ENCODE results near the gene BOK. TPM values are rescaled to one million over a fixed set of nuclear protein-coding genes. Genes with fewer than 3 reads are reported as not detected.
A peak's percentile ranks its signal among the peaks of the same experiment; 100 is the strongest.

The BOK gene
- total and polyA plus RNA-seq, 7 experiments from 2014 or later: 0.11 to 1.3 TPM; not detected in 5

DNA sequence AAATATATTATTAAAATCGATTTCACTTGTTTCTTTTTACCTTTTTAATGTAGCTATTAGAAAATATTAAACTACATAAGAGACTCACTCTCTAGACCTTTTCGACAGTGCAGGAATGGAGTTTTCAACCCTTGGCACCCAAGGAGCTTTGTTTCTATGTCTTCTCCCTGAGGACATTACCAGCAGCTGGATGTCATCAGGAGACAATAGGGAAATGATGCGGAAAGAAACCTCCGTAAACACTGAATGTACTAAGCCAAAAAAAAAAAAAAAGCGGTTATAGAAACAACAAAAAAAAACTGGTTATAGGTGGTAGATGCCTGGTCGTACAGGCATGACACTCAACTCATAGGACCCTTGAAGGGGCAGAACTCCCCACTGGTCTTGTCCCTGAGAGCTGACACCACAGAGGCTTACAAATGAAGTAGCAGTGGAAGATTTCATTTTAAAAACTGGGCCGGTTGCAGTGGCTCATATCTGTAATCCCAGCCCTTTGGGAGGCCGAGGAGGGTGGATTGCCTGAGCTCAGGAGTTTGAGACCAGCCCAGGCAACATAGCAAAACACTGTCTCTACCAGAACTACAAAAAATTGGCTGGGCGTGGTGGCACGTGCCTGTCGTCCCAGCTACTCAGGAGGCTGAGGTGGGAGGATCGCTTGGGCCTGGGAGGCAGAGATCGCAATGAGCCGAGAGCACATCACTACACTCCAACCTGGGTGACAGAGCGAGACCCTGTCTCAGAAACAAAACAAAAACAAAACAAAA, 54.7 kb downstream of the BOK start:
- Histone ChIP-seq H3K27ac (ENCODE audit: low read depth, low read length) (no peak overlapping the region), H3K9me3 (ENCODE audit: control insufficient read depth in 2 of 3, low read length in 3 of 3) (no peaks in the 10 kb centered on the region), H3K4me3 (ENCODE audit: low read length) (no peak overlapping the region), H3K27me3 (ENCODE audit: control insufficient read depth in 2 of 2, insufficient read depth in 2 of 2, low read length in 2 of 2) (no peaks in the 10 kb centered on the region), H3K36me3 (ENCODE audit: control insufficient read depth in 2 of 3, insufficient read depth in 3 of 3, low read length in 3 of 3) (no peaks in the 10 kb centered on the region), H3K4me1 (ENCODE audit: control insufficient read depth in 2 of 2, insufficient read depth in 2 of 2, low read length in 2 of 2) (peaks cover 27 to 31% of the 10 kb centered on the region in 2 donors)
- Mint-ChIP-seq H3K4me1 (peaks cover 29 to 57% (median 48%) of the 10 kb centered on the region in 7 donors), H3K9me3 (no peaks in the 10 kb centered on the region), H3K27ac (peak overlapping the region in 1 of 9 donors; percentile 10), H3K36me3 (peaks cover 0 to 9% (median 0%) of the 10 kb centered on the region in 5 donors), H3K27me3 (no peaks in the 10 kb centered on the region), H3K4me3 (no peak overlapping the region)
- intact Hi-C loops (cut with micrococcal nuclease): loop anchor here (10.0 kb wide), 2 partner anchors 518 to 1048 kb away; partner anchors contain the start of genes DUSP28 (in 2 of the 2) and RNPEPL1 (in 2 of the 2)
- CTCF ChIA-PET: interaction anchor here (0.6 kb wide), 1 partner anchor 9 kb away, joined by 3 read pairs; no protein-coding TSS in a partner anchor
- POLR2A ChIA-PET: interaction anchor here (1.0 kb wide), 1 partner anchor 24 kb away, joined by 3 read pairs; the partner anchor contains the start of genes ATG4B and THAP4
- ATAC-seq (no peak), DNase-seq (no peak)

DNA sequence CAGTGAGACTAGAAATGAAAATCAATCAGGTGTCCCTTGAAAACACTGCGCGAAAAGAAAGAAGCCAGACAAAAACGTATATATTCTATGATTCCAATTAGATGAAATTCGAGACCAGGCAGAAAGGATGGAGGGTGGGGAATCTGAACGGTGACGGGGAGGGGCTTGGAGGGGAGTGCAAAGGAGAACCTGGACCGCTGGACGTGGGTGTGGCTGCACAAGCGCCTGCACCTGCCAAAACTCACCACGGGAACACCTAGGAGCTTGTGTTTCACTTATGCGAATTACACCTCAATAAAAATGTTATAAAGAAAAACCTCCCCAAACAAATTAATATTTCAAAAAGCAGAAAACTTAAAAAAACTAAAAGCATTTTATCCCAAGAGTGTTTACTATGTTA, 56.5 kb downstream of the BOK start:
- ATAC-seq: no peak
- Mint-ChIP-seq H3K4me3 (peak overlapping the region in 2 of 10 donors; percentile 33), H3K27me3 (no peaks in the 10 kb centered on the region), H3K9me3 (no peaks in the 10 kb centered on the region), H3K27ac (peak overlapping the region in 1 of 9 donors; percentile 65), H3K4me1 (peaks cover 21 to 53% (median 41%) of the 10 kb centered on the region in 7 donors), H3K36me3 (peaks cover 0 to 13% (median 0%) of the 10 kb centered on the region in 5 donors)
- intact Hi-C loops (cut with micrococcal nuclease): loop anchor here (5.0 to 10.0 kb wide), 3 partner anchors 267 to 1050 kb away; partner anchors contain the start of genes DUSP28 (in 2 of the 2) and RNPEPL1 (in 2 of the 2)
- H3K27ac ChIP-seq (ENCODE audit: low read depth, low read length): no peak overlapping the region
- CTCF ChIA-PET: no interaction called here
- no peaks in the 10 kb centered on the region for H3K36me3 ChIP-seq (ENCODE audit: control insufficient read depth in 2 of 3, insufficient read depth in 3 of 3, low read length in 3 of 3)
- DNase-seq: no peak
- no peaks in the 10 kb centered on the region for H3K9me3 ChIP-seq (ENCODE audit: control insufficient read depth in 2 of 3, low read length in 3 of 3)
- H3K4me3 ChIP-seq (ENCODE audit: low read length): no peak overlapping the region
- POLR2A ChIA-PET: interaction anchor here (1.8 kb wide), 1 partner anchor 22 kb away, joined by 7 read pairs; the partner anchor contains the start of genes ATG4B and THAP4
- H3K4me1 ChIP-seq (ENCODE audit: control insufficient read depth in 2 of 2, insufficient read depth in 2 of 2, low read length in 2 of 2): peaks cover 17 to 22% of the 10 kb centered on the region in 2 donors
- H3K27me3 ChIP-seq (ENCODE audit: control insufficient read depth in 2 of 2, insufficient read depth in 2 of 2, low read length in 2 of 2): no peaks in the 10 kb centered on the region

DNA sequence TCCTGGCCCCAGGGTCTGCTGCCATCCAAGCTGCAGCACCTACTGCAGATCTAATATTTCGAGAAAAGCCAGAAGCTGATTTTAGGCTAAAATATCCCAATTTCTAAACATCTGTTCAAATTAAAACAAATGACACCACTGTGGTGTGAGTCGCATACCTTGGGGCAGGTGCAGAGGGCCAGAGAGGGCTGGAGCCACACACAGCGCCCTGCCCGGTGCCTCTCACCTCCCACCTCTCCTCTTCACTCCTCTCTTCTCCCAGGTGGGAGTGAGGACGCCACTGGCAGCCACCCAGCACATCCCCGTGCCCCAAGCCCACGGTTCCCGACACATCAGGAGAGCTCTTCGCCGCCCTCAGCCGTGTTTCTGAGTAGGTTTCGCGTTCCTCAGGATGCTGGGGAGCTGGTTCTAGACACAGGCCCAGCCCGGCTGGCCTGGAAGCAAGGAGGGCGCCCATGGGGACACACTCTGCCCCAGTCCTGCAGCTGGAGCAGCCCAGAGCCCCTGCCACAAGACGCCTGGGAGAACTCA, 57.0 kb downstream of the BOK start:
- Mint-ChIP-seq H3K27me3 (no peaks in the 10 kb centered on the region), H3K4me1 (peaks cover 19 to 51% (median 44%) of the 10 kb centered on the region in 7 donors), H3K36me3 (peaks cover 0 to 18% (median 3%) of the 10 kb centered on the region in 5 donors), H3K27ac (peak overlapping the region in 4 of 9 donors; percentile 6 to 93 (median 77)), H3K9me3 (no peaks in the 10 kb centered on the region), H3K4me3 (peak overlapping the region in 7 of 10 donors; percentile 41 to 92 (median 79))
- Histone ChIP-seq H3K27ac (ENCODE audit: low read depth, low read length) (no peak overlapping the region), H3K9me3 (ENCODE audit: control insufficient read depth in 2 of 3, low read length in 3 of 3) (no peaks in the 10 kb centered on the region), H3K4me3 (ENCODE audit: low read length) (no peak overlapping the region), H3K27me3 (ENCODE audit: control insufficient read depth in 2 of 2, insufficient read depth in 2 of 2, low read length in 2 of 2) (no peaks in the 10 kb centered on the region), H3K4me1 (ENCODE audit: control insufficient read depth in 2 of 2, insufficient read depth in 2 of 2, low read length in 2 of 2) (peaks cover 15 to 19% of the 10 kb centered on the region in 2 donors), H3K36me3 (ENCODE audit: control insufficient read depth in 2 of 3, insufficient read depth in 3 of 3, low read length in 3 of 3) (no peaks in the 10 kb centered on the region)
- POLR2A ChIA-PET: interaction anchor here (1.8 kb wide), 1 partner anchor 22 kb away, joined by 7 read pairs; the partner anchor contains the start of genes ATG4B and THAP4
- CTCF ChIA-PET: no interaction called here
- ATAC-seq (no peak), DNase-seq (no peak)
- intact Hi-C loops (cut with micrococcal nuclease): loop anchor here (2.0 to 10.0 kb wide), 5 partner anchors 71 to 1051 kb away; partner anchors contain the start of genes DUSP28 (in 2 of the 2), RNPEPL1 (in 2 of the 2), DTYMK (in 1 of the 2) and HDLBP (in 1 of the 2)

DNA sequence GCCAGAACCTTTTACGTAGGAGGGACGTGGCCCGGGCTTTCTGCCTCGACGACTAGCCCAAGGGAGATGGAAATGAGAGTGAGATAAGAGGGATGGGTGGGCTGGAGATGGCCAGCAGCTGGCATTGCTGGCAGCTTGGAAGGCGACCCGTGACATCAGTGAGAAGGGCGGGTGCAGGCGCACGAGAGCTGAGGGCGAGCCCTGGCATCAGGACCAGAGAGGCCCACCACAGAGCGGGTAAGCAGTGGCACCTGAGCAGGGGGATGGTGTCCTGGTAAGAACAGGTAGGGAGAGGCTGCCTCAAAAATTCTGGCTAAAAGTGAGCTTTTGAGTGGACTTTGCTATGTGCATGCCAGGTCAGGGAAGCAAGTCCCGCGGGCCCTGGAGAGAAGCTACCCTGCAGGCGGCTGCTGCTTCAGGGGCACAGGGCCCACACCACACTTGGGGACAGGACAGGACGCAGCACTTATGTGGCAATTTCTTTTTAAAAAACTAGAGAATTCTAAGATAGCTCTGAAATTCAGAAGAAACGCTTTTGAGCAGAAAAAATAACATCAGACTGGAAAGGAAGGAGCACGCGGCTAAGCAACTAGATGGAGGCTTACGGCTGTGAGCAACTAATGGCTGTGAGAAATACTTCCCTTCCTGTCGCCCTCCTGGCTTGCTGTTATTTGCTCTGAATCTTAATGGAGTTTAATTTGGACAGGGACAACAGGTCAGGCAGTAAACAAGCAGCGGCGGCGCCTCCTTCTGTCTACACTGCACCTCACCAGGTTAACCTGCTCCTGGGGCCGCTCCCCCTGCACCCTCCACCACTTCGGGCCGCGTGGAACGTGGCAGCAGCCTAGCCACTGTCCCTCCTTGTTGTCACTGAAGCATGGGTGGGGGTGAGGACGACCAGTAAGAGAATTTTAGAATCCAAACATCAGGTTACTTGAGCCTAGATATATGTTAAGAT, 57.9 kb downstream of the BOK start:
- Histone ChIP-seq H3K9me3 (ENCODE audit: control insufficient read depth in 2 of 3, low read length in 3 of 3) (no peaks in the 10 kb centered on the region), H3K4me1 (ENCODE audit: control insufficient read depth in 2 of 2, insufficient read depth in 2 of 2, low read length in 2 of 2) (peaks cover 13 to 18% of the 10 kb centered on the region in 2 donors), H3K27me3 (ENCODE audit: control insufficient read depth in 2 of 2, insufficient read depth in 2 of 2, low read length in 2 of 2) (no peaks in the 10 kb centered on the region), H3K36me3 (ENCODE audit: control insufficient read depth in 2 of 3, insufficient read depth in 3 of 3, low read length in 3 of 3) (no peaks in the 10 kb centered on the region), H3K27ac (ENCODE audit: low read depth, low read length) (peak overlapping the region; percentile 75), H3K4me3 (ENCODE audit: low read length) (peak overlapping the region; percentile 68)
- Mint-ChIP-seq H3K4me3 (peak overlapping the region; percentile 53 to 96 (median 90)), H3K36me3 (peaks cover 0 to 23% (median 6%) of the 10 kb centered on the region in 5 donors), H3K27me3 (no peaks in the 10 kb centered on the region), H3K4me1 (peaks cover 19 to 52% (median 43%) of the 10 kb centered on the region in 7 donors), H3K9me3 (peaks cover 0 to 1% (median 0%) of the 10 kb centered on the region in 11 donors), H3K27ac (peak overlapping the region in 7 of 9 donors; percentile 6 to 97 (median 86))
- ATAC-seq (no peak), DNase-seq (no peak)
- POLR2A ChIA-PET: interaction anchor here (1.8 kb wide), 1 partner anchor 21 kb away, joined by 7 read pairs; the partner anchor contains the start of genes ATG4B and THAP4
- intact Hi-C loops (cut with micrococcal nuclease): loop anchor here (1.0 to 10.0 kb wide), 10 partner anchors 21 to 1052 kb away; partner anchors contain the start of genes ATG4B (in 2 of the 2), DTYMK (in 2 of the 2), DUSP28 (in 2 of the 2) and ING5 (in 2 of the 2)
- CTCF ChIA-PET: no interaction called here

DNA sequence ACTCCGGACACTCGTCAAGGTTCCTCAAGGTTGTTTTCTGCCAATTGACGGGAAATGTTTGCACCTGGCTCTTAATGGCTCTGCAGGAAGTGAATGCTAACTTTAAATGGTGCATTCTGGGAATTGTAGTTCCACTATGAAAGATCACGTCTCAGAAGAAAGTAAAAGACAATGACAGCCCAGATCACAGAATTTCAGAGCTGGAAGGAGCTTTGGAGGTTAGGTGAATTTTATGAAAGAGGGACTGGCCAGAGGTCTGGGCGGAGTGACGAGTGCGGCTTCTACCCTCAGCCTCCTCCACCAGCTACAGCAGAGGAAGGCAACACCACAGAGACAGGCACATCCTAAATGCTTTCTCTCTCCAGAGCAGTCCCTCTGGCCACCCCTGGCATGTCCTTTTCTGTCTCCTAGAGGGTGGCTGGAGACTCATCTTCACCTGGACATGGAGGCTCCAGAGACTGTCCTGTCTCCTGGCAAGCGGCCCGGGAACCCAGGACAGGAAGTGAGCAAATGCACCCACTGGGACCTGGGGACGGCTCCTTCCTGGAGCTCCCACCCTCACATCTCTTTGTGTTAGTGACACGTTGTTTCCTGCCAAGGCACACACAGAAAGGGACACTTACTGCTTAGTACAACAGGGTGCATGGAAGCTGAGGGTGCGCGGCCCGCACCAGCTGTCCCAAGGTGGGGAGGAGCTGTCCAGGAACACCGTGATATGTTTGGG, 59.0 kb downstream of the BOK start:
- peaks cover 13 to 18% of the 10 kb centered on the region in 2 donors for H3K4me1 ChIP-seq (ENCODE audit: control insufficient read depth in 2 of 2, insufficient read depth in 2 of 2, low read length in 2 of 2)
- H3K4me3 ChIP-seq (ENCODE audit: low read length): peak overlapping the region; percentile 68
- H3K27ac Mint-ChIP-seq: peak overlapping the region; percentile 85 to 98 (median 94)
- ChIA-PET CTCF (interaction anchor here (0.8 to 0.9 kb wide), 2 partner anchors 41 to 302 kb away, joined by 3 to 4 read pairs; partner anchors contain the start of gene HDLBP), POLR2A (interaction anchor here (0.6 to 1.6 kb wide), 4 partner anchors 20 to 242 kb away, joined by 3 to 13 read pairs (median 7); partner anchors contain the start of genes ATG4B, DTYMK, ING5 and THAP4)
- peaks cover 0 to 25% (median 6%) of the 10 kb centered on the region in 5 donors for H3K36me3 Mint-ChIP-seq
- intact Hi-C loops (cut with micrococcal nuclease): loop anchor here (1.0 to 10.0 kb wide), 10 partner anchors 20 to 1053 kb away; partner anchors contain the start of genes ATG4B (in 2 of the 2), DTYMK (in 2 of the 2), DUSP28 (in 2 of the 2) and ING5 (in 2 of the 2)
- H3K27me3 ChIP-seq (ENCODE audit: control insufficient read depth in 2 of 2, insufficient read depth in 2 of 2, low read length in 2 of 2): no peaks in the 10 kb centered on the region
- H3K4me3 Mint-ChIP-seq: peak overlapping the region; percentile 79 to 96 (median 91)
- peak in 8 of 9 donors; percentile 41 to 71 (median 60) for DNase-seq
- H3K27me3 Mint-ChIP-seq: no peaks in the 10 kb centered on the region
- H3K9me3 ChIP-seq (ENCODE audit: control insufficient read depth in 2 of 3, low read length in 3 of 3): no peaks in the 10 kb centered on the region
- H3K36me3 ChIP-seq (ENCODE audit: control insufficient read depth in 2 of 3, insufficient read depth in 3 of 3, low read length in 3 of 3): no peaks in the 10 kb centered on the region
- peak overlapping the region; percentile 75 for H3K27ac ChIP-seq (ENCODE audit: low read depth, low read length)
- H3K9me3 Mint-ChIP-seq: peaks cover 0 to 1% (median 0%) of the 10 kb centered on the region in 11 donors
- peak; percentile 77 for ATAC-seq
- peaks cover 23 to 49% (median 43%) of the 10 kb centered on the region in 7 donors for H3K4me1 Mint-ChIP-seq

Measured in naive thymus-derived CD4-positive, alpha-beta T cell (primary cell).